Measurements from ENCODE around the gene IYD.
"Not testable (repeated sequence)": the region's sequence is repeated elsewhere in the genome, so short reads cannot be mapped to it uniquely, and the experiment has no call there.

The IYD gene

GRCh38 chr6:150427843-150428242 lies 59.0 kb downstream of the IYD start:
- no peak overlapping the region for H3K27ac ChIP-seq (ENCODE audit: low read depth, low read length, severe bottlenecking)
- H3K4me1 ChIP-seq (ENCODE audit: control insufficient read depth, insufficient read depth, low read length, poor library complexity, severe bottlenecking): no peaks in the 10 kb centered on the region
- no peak overlapping the region for H3K4me3 ChIP-seq (ENCODE audit: extremely low read depth, insufficient read depth, low read length, poor library complexity, severe bottlenecking)
- WGBS, 2 experiments (ENCODE audit: insufficient coverage in 2 of 2): 83% methylated on average over 1 of the region's 2 CpGs; no CpG with 5 or more reads in 1 of the 2 experiments
- H3K36me3 ChIP-seq (ENCODE audit: control insufficient read depth, insufficient read depth, low read length): no peaks in the 10 kb centered on the region
- H3K9me3 ChIP-seq (ENCODE audit: control insufficient read depth, low read length): no peaks in the 10 kb centered on the region

- no peak overlapping the region for H3K4me3 ChIP-seq (ENCODE audit: extremely low read depth, insufficient read depth, low read length, poor library complexity, severe bottlenecking)
- H3K27ac ChIP-seq (ENCODE audit: low read depth, low read length, severe bottlenecking): no peak overlapping the region
- 94 to 100% methylated on average over 7 of the region's 8 CpGs for WGBS, 2 experiments (ENCODE audit: insufficient coverage in 2 of 2)
- no peaks in the 10 kb centered on the region for H3K36me3 ChIP-seq (ENCODE audit: control insufficient read depth, insufficient read depth, low read length)
- H3K9me3 ChIP-seq (ENCODE audit: control insufficient read depth, low read length): no peaks in the 10 kb centered on the region
- no peaks in the 10 kb centered on the region for H3K4me1 ChIP-seq (ENCODE audit: control insufficient read depth, insufficient read depth, low read length, poor library complexity, severe bottlenecking)
Measured at GRCh38 chr6:150430815-150431214, 62.0 kb downstream of the IYD start.

GRCh38 chr6:150435360-150435759 lies 66.5 kb downstream of the IYD start:
- H3K27ac ChIP-seq (ENCODE audit: low read depth, low read length, severe bottlenecking): no peak overlapping the region
- H3K4me1 ChIP-seq (ENCODE audit: control insufficient read depth, insufficient read depth, low read length, poor library complexity, severe bottlenecking): no peaks in the 10 kb centered on the region
- H3K36me3 ChIP-seq (ENCODE audit: control insufficient read depth, insufficient read depth, low read length): no peaks in the 10 kb centered on the region
- no peaks in the 10 kb centered on the region for H3K9me3 ChIP-seq (ENCODE audit: control insufficient read depth, low read length)
- H3K4me3 ChIP-seq (ENCODE audit: extremely low read depth, insufficient read depth, low read length, poor library complexity, severe bottlenecking): no peak overlapping the region
- no CpG with 5 or more reads among the region's 3 CpGs for WGBS, 2 experiments (ENCODE audit: insufficient coverage in 2 of 2)

DNA sequence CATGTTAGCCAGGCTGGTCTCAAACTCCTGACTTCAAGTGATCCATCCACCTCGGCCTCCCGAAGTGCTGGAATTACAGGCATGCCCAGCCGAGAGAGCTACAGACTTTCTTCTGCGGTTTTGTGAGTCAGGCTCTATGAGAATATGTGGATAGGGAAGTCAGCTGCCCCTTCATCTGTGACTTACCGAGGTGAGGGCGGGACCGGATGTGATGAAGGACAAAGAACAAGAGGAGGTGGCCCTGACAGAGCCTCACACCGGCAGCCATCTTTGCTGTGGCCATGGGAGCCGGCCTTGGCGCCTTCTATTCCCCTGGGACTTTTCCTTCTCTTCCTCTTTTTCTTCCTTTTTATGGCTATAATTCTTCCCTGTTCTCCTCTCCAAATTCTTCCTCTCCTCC lies 67.0 kb downstream of the IYD start:
- Histone ChIP-seq H3K36me3 (ENCODE audit: control insufficient read depth, insufficient read depth, low read length) (no peaks in the 10 kb centered on the region), H3K27ac (ENCODE audit: low read depth, low read length, severe bottlenecking) (no peak overlapping the region), H3K4me3 (ENCODE audit: extremely low read depth, insufficient read depth, low read length, poor library complexity, severe bottlenecking) (no peak overlapping the region), H3K9me3 (ENCODE audit: control insufficient read depth, low read length) (no peaks in the 10 kb centered on the region), H3K4me1 (ENCODE audit: control insufficient read depth, insufficient read depth, low read length, poor library complexity, severe bottlenecking) (no peaks in the 10 kb centered on the region)
- 79 to 95% methylated on average over 4 to 7 of the region's 10 CpGs for WGBS, 2 experiments (ENCODE audit: insufficient coverage in 2 of 2)

DNA sequence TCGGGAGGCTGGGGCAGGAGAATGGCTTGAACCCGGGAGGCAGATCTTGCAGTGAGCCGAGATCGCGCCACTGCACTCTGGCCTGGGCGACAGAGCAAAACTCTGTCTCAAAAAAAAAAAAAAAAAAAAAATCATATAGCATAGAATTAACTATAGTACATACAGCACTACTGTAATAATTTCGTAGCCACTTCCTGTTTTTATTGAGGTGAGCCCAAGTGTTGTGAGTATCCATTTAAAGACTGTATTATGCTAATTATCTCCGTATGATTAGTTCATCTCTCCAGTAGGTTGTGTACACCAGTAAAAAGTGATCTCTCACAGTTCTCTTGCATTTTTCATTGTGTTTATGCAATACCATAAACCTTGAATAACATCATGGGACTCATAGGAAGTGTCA lies 70.6 kb downstream of the IYD start:
- H3K4me3 ChIP-seq (ENCODE audit: extremely low read depth, insufficient read depth, low read length, poor library complexity, severe bottlenecking): no peak overlapping the region
- 94% methylated on average over 2 of the region's 8 CpGs; no CpG with 5 or more reads in 1 of the 2 experiments for WGBS, 2 experiments (ENCODE audit: insufficient coverage in 2 of 2)

GRCh38 chr6:150443621-150444020 lies 74.8 kb downstream of the IYD start:
- 79 to 82% methylated on average over 2 to 4 of the region's 5 CpGs for WGBS, 2 experiments (ENCODE audit: insufficient coverage in 2 of 2)

More for the DNA sequence above, 70.6 kb downstream of the IYD start:
- Histone ChIP-seq H3K9me3 (ENCODE audit: control insufficient read depth, low read length) (no peaks in the 10 kb centered on the region), H3K27ac (ENCODE audit: low read depth, low read length, severe bottlenecking) (no peak overlapping the region), H3K4me1 (ENCODE audit: control insufficient read depth, insufficient read depth, low read length, poor library complexity, severe bottlenecking) (no peaks in the 10 kb centered on the region), H3K36me3 (ENCODE audit: control insufficient read depth, insufficient read depth, low read length) (no peaks in the 10 kb centered on the region)

GRCh38 chr6:150444308-150444707 lies 75.5 kb downstream of the IYD start:
- 80 to 81% methylated on average over 4 to 6 of the region's 6 CpGs for WGBS, 2 experiments (ENCODE audit: insufficient coverage in 2 of 2)
- Histone ChIP-seq H3K4me3 (ENCODE audit: extremely low read depth, insufficient read depth, low read length, poor library complexity, severe bottlenecking) (no peak overlapping the region), H3K4me1 (ENCODE audit: control insufficient read depth, insufficient read depth, low read length, poor library complexity, severe bottlenecking) (no peaks in the 10 kb centered on the region), H3K9me3 (ENCODE audit: control insufficient read depth, low read length) (no peaks in the 10 kb centered on the region), H3K36me3 (ENCODE audit: control insufficient read depth, insufficient read depth, low read length) (no peaks in the 10 kb centered on the region), H3K27ac (ENCODE audit: low read depth, low read length, severe bottlenecking) (no peak overlapping the region)

More at GRCh38 chr6:150443621-150444020, 74.8 kb downstream of the IYD start:
- Histone ChIP-seq H3K36me3 (ENCODE audit: control insufficient read depth, insufficient read depth, low read length) (no peaks in the 10 kb centered on the region), H3K4me1 (ENCODE audit: control insufficient read depth, insufficient read depth, low read length, poor library complexity, severe bottlenecking) (no peaks in the 10 kb centered on the region), H3K4me3 (ENCODE audit: extremely low read depth, insufficient read depth, low read length, poor library complexity, severe bottlenecking) (no peak overlapping the region), H3K9me3 (ENCODE audit: control insufficient read depth, low read length) (no peaks in the 10 kb centered on the region), H3K27ac (ENCODE audit: low read depth, low read length, severe bottlenecking) (no peak overlapping the region)

DNA sequence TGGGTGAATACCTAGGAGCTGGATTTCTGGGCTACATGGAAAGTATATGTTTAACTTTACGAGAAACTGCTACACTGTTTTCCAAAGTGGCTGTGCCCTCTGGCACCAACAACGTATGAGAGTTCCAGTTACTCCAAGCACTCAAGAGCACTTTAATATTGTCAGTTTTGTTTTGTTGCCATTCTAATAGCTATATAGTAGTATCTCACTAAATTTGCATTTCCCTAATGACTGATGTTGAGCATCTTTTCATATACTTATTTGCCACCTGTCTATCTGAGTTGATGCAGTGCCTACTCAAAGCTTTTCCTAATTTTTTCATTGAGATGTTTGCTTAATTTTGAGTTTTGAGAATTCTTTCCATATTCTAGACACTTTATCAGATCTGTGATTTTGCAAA lies 76.7 kb downstream of the IYD start:
- Histone ChIP-seq H3K27ac (ENCODE audit: low read depth, low read length, severe bottlenecking) (no peak overlapping the region), H3K36me3 (ENCODE audit: control insufficient read depth, insufficient read depth, low read length) (no peaks in the 10 kb centered on the region), H3K4me3 (ENCODE audit: extremely low read depth, insufficient read depth, low read length, poor library complexity, severe bottlenecking) (no peak overlapping the region), H3K4me1 (ENCODE audit: control insufficient read depth, insufficient read depth, low read length, poor library complexity, severe bottlenecking) (no peaks in the 10 kb centered on the region), H3K9me3 (ENCODE audit: control insufficient read depth, low read length) (no peaks in the 10 kb centered on the region)
- no CpG with 5 or more reads among the region's 2 CpGs for WGBS, 2 experiments (ENCODE audit: insufficient coverage in 2 of 2)

DNA sequence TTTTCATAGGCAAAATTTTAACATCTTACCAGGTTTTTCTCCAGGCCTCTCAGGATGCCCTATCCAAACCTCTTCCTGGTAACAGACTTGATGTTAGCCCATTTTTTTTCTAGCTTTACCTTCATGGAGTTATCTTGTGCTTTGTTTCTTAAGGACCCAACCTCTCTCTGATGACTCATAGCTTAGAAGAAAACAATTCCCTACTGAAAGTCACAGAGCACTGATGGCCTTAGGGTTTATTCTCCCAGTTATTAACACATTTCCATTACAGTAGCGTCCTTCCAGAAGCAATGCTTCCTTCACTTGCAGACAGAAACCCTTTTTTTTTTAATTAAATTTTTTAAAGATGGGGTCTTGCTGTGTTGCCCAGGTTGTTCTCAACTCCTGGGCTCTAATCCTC lies 79.4 kb downstream of the IYD start:
- H3K36me3 ChIP-seq (ENCODE audit: control insufficient read depth, insufficient read depth, low read length): no peaks in the 10 kb centered on the region
- H3K4me1 ChIP-seq (ENCODE audit: control insufficient read depth, insufficient read depth, low read length, poor library complexity, severe bottlenecking): no peaks in the 10 kb centered on the region
- no peak overlapping the region for H3K4me3 ChIP-seq (ENCODE audit: extremely low read depth, insufficient read depth, low read length, poor library complexity, severe bottlenecking)
- WGBS, 2 experiments (ENCODE audit: insufficient coverage in 2 of 2): no CpG with 5 or more reads among the region's 1 CpG
- no peak overlapping the region for H3K27ac ChIP-seq (ENCODE audit: low read depth, low read length, severe bottlenecking)
- H3K9me3 ChIP-seq (ENCODE audit: control insufficient read depth, low read length): no peaks in the 10 kb centered on the region

DNA sequence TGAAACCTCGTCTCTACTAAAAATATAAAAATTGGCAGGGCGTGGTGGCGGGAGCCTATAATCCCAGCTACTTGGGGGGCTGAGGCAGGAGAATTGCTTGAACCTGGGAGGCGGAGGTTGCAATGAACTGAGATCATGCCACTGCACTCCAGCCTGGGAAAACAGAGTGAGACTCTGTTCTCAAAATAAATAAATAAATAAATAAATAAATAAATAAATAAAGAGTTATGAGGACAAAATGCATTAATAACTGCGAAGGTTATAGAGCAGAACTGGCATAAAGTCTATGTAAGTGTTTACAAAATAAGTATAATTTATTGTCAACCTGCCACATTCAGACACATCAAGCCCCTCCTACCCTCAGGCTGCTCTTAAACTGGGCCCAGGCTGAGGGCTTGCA lies 80.2 kb downstream of the IYD start:
- H3K36me3 ChIP-seq (ENCODE audit: control insufficient read depth, insufficient read depth, low read length); H3K4me1 ChIP-seq (ENCODE audit: control insufficient read depth, insufficient read depth, low read length, poor library complexity, severe bottlenecking): not testable (repeated sequence)
- 88 to 100% methylated on average over 3 of the region's 5 CpGs for WGBS, 2 experiments (ENCODE audit: insufficient coverage in 2 of 2)

DNA sequence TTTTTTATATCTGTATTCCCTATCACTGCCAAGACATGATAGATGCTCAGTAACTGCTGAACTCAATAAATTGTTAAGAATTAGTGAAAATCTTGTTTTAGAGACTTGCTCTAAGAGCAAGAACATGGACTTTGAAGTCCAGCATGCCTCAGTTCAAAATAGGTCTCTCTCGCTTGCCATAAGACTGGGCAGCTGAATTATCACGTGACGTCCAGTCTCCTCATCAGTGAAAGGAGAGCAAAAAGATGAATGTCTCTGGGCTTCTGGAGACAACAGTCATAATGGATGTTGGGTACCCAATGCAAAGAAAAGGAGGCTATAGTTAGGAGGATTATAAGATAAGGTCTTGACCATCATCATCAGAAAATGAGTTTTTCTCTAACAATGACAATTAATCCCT lies 82.1 kb downstream of the IYD start:
- WGBS, 2 experiments (ENCODE audit: insufficient coverage in 2 of 2): 98 to 100% methylated on average over 3 of the region's 3 CpGs

More for the DNA sequence above, 80.2 kb downstream of the IYD start:
- H3K4me3 ChIP-seq (ENCODE audit: extremely low read depth, insufficient read depth, low read length, poor library complexity, severe bottlenecking); H3K9me3 ChIP-seq (ENCODE audit: control insufficient read depth, low read length); H3K27ac ChIP-seq (ENCODE audit: low read depth, low read length, severe bottlenecking): not testable (repeated sequence)

More for the DNA sequence above, 82.1 kb downstream of the IYD start:
- no peak overlapping the region for H3K4me3 ChIP-seq (ENCODE audit: extremely low read depth, insufficient read depth, low read length, poor library complexity, severe bottlenecking)
- no peaks in the 10 kb centered on the region for H3K4me1 ChIP-seq (ENCODE audit: control insufficient read depth, insufficient read depth, low read length, poor library complexity, severe bottlenecking)
- no peaks in the 10 kb centered on the region for H3K36me3 ChIP-seq (ENCODE audit: control insufficient read depth, insufficient read depth, low read length)
- no peaks in the 10 kb centered on the region for H3K9me3 ChIP-seq (ENCODE audit: control insufficient read depth, low read length)
- H3K27ac ChIP-seq (ENCODE audit: low read depth, low read length, severe bottlenecking): no peak overlapping the region

Data from mesodermal cell (in vitro differentiated cells).